VCaP (cell line): ENCODE measurements around the gene TEX13B.
A peak's percentile ranks its signal among the peaks of the same experiment; 100 is the strongest.

Experiments
- H3K27ac ChIP-seq: fragments of 450-650 bp; 2 replicates; pipeline ENCODE4 v1.5.1; 2017
- CTCF ChIP-seq: fragments of 450-650 bp; conservative IDR thresholded peaks from 2 replicates; pipeline ENCODE4 v1.5.1; 2017; ENCODE audit warnings: mild to moderate bottlenecking, moderate library complexity

TEX13B gene

GRCh38 chrX:108019382-108019875 lies 37.3 kb upstream of the TEX13B start:
- TF ChIP-seq CTCF = no peak

GRCh38 chrX:108018656-108019381 lies 36.6 kb upstream of the TEX13B start:
- no peak for TF ChIP-seq CTCF
- no peak overlapping the region for H3K27ac ChIP-seq

More at GRCh38 chrX:108019382-108019875, 37.3 kb upstream of the TEX13B start:
- no peak overlapping the region for H3K27ac ChIP-seq

GRCh38 chrX:108001218-108001814 lies 19.1 kb upstream of the TEX13B start:
- peak; percentile 62 for TF ChIP-seq CTCF
- no peak overlapping the region for H3K27ac ChIP-seq

GRCh38 chrX:108000751-108001150 lies 18.6 kb upstream of the TEX13B start:
- H3K27ac ChIP-seq = no peak overlapping the region
- TF ChIP-seq CTCF = no peak

- TF ChIP-seq CTCF = no peak
- no peak overlapping the region for H3K27ac ChIP-seq
Observed at GRCh38 chrX:107996124-107996523, 14.0 kb upstream of the TEX13B start.

GRCh38 chrX:107985033-107985432 lies 2.9 kb upstream of the TEX13B start:
- no peak for TF ChIP-seq CTCF
- H3K27ac ChIP-seq = no peak overlapping the region

- TF ChIP-seq CTCF = no peak
- no peak overlapping the region for H3K27ac ChIP-seq
Observed at GRCh38 chrX:107979534-107979933, 2.6 kb downstream of the TEX13B start.
